ENCODE measurements around the gene NBDY.

DNA sequence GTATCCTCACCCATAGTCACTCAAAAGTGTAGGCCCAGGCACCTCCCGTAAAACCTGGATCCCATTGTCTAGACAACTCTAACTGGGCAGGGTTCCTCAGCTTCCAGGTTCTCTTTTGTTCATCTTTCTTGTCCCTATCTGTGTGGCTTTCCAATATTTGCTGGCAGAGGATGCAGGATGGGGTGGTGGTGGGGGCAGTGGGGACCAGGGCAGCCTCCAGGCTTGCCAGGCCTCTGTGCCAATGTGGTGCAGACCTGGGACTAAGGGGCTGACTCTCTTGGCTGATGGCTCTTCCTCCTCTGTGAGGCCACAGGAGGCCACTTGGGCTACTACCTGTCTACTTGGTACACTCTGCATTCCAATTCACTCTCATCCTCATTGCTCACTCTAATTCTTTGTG lies 76.4 kb downstream of the NBDY start:
- TF ChIP-seq, protein P1, sequence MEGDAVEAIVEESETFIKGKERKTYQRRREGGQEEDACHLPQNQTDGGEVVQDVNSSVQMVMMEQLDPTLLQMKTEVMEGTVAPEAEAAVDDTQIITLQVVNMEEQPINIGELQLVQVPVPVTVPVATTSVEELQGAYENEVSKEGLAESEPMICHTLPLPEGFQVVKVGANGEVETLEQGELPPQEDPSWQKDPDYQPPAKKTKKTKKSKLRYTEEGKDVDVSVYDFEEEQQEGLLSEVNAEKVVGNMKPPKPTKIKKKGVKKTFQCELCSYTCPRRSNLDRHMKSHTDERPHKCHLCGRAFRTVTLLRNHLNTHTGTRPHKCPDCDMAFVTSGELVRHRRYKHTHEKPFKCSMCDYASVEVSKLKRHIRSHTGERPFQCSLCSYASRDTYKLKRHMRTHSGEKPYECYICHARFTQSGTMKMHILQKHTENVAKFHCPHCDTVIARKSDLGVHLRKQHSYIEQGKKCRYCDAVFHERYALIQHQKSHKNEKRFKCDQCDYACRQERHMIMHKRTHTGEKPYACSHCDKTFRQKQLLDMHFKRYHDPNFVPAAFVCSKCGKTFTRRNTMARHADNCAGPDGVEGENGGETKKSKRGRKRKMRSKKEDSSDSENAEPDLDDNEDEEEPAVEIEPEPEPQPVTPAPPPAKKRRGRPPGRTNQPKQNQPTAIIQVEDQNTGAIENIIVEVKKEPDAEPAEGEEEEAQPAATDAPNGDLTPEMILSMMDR (IDR thresholded peaks at IDR 0.05; ENCODE audit: low read depth, low read length) = no peak
- no peak for TF ChIP-seq POLR2A (IDR thresholded peaks at IDR 0.05; ENCODE audit: extremely low read depth, insufficient read length)

All from NB4 (cell line).